Muscle of arm (tissue), 12 donors: ENCODE results near the gene SPO11. TPM values are rescaled to one million over a fixed set of nuclear protein-coding genes. Genes with fewer than 3 reads are reported as not detected.
A peak's percentile ranks its signal among the peaks of the same experiment; 100 is the strongest.

Experiments used
- DNase-seq: peaks from one replicate; pipeline ENCODE4 v3.0.0-alpha.2; 2013
- polyA plus RNA-seq, 12 donors: library from polyadenylated mRNA; unstranded; fragments of 120-200 nt; gene quantifications; one replicate each; pipeline ENCODE4 v1.2.1, GENCODE V29; 2013; ENCODE audit not compliant: insufficient read length in 12 of 12

SPO11 gene
- polyA plus RNA-seq, 12 donors, result not detected

DNA sequence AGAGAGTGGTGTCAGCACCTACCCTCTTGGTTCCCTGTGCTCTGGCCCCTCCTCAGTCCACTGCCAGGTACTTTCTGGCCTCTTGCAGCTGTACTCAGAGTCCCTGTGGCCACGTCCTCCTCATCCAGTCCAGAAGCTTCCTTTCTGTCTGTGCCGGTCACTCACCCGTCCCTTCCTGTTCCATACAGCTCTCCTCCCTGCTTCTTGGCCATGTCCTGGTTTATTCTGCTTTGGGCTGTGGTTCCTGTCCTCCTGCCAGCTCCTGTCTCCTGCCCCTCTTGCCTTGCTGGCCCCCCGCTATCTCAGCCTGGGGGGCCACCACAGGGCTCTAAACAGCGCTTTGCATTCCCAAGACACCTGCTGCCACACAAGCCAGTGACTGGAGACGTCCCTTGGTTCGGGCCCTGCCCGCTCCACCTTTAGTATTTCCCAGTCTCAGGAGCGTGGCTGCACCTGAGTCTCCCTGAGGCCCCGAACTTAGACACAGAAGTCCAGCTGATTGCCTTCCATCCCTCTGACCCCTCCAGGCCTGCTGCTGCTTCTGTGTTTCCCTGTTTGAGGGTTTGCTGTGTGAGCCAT is 46.1 kb downstream of the SPO11 start:
- DNase-seq, result no peak

DNA sequence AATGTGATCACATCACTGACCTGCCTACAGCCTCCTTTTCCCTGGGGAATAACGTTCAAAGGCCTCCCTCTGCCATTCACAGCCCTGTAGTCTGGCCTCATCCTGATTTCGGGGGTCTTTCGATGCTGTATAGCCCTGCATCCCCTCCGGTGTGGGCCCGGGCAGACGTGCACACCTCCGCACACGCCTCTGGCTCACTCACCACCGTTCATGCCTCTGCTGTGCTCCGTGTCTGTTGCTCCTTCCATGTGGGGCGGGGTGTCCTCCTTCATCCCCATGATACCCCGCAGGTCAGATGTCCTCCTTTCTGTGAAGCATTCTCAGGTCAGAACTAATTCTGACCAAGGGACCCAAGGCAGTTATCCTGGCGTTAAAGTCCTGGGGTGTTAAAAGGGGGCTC is 47.7 kb downstream of the SPO11 start:
- no peak for DNase-seq

DNA sequence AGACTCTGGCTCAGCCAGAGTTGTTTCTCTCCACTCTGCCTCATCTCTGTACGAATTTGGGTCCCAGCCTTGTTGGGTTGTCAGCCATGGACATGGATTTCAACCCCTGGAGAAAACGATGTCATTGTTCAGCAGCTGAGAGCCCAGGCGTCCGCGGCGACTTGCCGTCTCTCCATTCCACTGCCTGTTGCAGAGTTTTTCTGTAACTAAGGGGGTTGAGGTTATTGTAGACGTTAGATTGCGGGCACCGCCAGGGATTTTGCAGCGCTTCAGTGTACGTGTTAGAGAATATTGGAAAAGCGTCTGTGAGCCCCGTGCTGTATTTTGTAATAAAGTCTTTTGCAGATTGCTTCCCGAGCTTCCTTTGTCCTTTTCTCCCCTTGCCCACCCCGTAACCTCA is 48.5 kb downstream of the SPO11 start:
- DNase-seq, result no peak

DNA sequence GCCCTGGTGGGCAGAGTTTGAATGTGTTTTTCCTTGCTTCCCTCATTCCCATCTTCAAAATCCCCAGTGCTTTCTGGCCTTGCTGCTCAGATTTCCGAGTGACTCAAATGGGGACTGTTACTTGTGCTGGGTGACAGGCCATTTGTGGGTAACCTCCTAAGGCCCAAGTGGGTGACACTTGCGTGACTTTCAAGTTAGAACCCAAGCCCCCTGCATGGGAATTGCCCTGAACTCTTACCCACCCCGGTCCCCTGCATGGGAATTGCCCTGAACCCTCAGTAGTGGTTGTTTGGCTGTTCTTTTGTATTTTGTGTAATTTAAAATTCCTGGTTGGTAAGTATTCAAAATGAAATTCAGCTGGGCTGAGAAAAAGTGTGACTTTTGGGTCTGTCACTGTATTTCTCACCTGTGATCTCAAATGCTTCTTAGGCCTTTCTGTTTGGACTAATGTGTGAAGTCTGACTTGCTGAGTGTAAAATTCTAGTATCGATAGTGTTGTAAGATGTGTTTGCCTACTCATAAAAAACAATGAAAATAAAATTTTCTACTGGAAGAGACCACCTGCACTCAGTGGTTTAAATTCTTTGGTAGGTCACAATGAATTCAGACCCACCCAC is 49.2 kb downstream of the SPO11 start:
- no peak for DNase-seq

DNA sequence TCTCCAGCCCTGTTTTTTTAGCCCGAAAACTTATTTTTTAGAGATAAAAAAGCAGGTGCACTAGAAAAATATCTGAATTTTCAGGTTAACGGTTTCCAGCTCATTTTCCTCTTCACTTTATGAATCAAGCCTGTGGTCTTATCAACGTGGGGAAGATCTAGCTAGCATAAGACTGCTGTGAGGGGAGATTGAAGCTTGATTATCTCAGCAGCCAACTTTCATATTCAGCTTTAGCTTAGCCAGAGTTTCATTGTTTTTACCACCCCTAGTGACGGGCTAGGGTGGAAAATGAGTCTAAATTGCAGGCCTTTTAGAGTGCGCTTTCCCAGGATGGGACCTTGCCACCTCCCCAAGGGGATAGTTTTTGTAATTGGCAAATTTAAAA is 49.7 kb downstream of the SPO11 start:
- no peak for DNase-seq

DNA sequence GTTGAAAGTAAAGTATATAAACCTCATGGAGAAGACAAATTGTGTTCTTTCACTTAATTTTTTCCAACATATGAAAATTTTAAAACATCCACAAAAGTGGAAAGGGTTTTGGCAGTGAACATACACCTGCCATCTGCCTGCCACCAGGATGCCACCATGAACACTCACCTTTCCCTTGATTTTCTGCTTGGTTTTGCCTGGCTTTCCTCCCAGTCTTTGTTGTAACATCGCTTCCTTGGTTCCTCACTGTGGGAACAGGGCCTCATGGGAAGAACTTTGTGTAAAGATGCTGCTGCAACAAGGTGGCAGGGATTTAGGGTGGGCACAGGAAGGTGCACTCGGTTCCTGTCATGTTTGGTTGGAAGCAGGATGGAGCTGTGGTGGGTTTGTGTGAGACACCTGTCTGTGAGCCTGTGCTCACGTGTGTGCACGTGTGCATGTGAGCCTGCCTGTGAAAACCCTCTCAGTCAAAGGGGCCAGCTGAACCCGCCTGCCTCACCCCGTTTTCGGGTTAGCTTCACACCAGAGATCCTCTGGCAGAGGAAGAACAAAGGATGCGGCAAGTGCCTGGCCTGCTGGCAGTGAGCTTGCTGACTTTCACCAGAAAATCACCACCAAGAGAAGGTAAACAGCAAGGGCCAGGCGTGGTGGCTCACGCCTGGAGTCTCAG is 50.6 kb downstream of the SPO11 start:
- DNase-seq, result no peak

DNA sequence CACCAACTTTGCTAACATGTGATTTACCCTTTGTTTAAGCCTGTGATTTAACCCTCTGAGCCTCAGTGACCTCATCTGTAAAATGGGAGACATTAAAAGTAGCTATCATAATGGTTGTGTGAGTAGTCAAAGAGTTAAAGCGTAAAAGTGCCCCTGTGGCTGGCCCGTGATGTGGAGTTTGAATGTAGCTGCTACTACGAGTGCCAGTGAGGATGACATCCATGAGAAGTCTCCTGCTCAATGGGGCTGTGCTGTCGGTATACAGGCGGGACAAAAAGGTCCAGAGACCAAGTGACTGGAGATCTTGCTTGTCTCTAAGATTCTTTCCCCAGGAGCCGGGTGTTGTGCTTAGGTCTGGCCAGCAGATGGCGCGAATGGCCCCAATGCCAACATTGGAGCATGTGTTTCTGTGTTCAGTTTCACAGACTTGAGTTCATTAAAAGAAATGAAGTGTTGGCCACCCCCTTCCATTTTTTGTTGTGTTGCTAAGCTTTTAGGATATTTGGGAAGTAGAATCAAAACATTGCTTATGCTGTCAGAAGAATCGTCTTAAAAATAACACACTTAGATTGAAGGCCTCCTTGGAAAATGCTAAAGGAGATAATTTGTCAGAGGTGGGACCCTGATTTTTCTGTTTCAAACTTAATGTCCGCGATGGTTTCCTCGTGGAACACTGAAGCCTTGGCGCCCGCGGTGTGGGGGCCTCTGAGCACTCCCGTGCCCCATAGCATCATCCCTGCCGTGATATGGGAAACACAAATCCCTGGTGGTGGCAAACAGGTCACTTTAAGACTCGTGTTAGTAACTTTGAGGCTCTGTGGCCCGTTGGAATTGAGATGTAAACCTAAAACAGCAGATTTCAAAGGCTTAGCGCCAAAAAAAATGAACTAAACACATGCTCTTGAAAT is 52.2 kb downstream of the SPO11 start:
- peak; percentile 82 for DNase-seq

DNA sequence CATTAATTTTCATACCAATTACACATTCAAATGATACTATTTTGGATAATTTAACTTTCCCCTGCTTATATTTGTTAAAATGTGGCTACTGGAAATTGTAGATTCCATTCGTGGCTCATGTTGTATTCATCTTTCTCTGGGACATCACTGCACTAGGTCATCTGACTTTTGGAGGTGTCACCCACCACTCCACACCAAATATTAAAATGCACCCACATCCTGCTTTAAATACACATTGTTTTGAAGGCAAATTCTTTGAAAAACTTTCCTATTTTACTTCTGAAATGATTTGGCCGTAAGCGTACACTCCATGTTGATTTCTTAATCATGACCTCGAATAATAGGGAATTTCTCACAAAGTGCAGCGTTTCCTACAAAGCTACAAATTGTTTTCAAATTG is 52.9 kb downstream of the SPO11 start:
- DNase-seq, result no peak

DNA sequence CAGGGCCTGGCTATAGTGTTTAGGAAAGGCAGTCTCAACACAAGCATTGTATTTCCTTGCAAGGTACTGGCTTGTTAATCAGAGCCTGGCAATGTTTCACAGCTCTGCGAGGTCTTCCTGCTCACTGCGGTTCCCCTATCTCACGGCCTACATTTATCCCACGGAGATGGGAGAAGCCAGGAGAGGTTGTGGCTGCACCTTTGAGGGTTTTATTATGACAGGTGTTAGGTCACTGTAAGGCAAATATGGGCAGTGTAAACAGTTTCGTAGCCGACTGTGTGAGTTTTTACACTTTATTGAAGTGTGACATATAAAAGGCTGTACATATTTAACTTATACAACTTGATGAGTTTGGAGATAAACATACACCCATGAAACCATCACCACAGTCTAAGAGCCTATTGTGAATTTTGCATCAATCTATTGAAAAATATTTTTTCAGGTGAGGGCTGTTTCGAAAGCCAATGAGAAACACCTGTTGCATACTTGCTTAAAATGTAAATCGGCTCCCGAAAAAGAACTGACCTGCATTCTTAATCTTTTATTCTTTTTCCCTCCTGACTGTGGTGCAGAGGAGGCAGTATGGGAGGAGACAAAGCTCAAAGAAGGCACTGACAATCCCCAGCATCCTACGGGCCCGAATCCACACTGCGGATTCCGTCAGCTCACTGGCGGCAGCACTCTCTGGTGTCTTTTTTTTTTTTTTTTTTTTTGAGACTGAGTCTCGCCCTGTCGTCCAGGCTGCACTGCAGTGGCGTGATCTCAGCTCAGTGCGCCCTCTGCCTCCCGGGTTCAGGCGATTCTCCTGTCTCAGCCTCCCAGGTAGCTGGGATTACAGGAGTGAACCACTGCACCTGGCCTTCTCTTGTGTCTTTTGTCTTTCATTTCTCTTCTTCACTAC is 54.1 kb downstream of the SPO11 start:
- DNase-seq, result no peak

DNA sequence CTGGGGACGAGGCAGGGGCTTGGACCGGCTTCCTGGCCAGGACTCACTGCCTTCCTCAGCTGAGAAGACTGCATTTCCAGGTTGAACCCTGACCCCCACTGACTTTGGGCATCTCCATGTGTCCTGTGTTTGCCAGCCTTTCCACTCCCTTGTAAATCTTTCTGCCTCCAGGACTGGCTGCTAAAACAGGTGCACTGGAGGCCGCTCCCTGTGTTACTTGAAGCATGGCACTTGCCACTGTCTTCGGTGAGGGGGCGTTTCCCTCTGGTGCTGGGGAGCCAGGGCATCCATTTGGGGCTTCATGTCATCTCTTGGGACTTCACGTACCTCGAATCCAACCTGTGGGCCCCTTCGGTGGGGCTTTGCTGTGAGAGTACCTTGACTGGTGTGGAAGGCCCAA is 54.9 kb downstream of the SPO11 start:
- no peak for DNase-seq

DNA sequence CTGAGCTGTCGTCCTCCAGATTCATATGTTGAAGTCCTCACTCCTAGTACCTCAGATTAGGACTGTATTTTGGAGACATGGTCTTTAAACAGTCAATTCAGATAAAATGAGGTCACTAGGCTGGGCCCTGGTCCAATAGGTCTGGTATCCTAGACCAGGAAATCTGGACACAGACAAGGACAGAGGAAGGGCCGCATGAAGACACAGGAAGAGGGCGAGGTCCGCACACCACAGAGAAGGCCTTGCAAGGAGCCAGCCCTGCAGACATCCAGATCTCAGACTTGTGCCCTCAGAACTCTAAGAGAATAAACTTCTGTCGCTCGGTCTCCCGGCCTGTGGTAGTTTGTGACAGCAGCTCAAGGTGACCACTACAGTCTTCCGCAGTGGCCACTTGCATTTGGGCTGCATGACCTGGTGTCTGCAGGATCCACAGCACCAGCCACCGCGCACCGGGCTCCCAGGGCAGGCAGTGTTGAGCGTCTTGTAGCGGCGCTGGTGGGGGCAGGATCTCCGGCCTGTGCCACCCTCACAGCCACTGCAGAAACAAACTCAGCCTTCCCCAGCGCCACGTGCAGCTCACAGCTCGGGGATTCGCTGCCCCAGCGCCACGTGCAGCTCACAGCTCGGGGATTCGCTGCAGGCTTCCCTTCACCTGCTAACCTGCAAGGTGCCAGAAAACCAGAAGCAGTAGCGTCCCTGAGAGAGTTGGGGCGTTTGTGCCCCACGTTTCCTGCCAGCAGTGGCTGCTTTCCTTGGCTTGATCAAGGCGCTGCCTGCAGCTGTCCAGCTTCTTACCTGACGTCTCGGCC is 55.6 kb downstream of the SPO11 start:
- no peak for DNase-seq

DNA sequence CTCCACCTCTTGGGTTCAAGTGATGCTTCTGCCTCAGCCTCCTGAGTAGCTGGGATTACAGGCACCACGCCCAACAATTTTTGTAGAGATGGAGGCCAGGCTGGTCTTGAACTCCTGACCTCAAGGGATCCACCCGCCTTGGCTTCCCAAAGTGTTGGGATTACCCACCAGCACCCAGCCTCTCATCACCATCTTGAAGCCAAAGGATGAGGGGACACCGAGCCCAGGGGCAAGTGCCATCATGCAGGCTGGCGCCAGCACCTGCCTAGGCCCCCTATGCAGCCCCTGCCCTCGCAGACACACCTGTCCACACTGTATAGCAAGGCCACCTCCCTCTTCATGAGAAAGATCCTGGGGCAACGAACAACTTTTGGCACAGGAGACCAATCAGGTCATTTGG is 56.3 kb downstream of the SPO11 start:
- DNase-seq, result no peak

DNA sequence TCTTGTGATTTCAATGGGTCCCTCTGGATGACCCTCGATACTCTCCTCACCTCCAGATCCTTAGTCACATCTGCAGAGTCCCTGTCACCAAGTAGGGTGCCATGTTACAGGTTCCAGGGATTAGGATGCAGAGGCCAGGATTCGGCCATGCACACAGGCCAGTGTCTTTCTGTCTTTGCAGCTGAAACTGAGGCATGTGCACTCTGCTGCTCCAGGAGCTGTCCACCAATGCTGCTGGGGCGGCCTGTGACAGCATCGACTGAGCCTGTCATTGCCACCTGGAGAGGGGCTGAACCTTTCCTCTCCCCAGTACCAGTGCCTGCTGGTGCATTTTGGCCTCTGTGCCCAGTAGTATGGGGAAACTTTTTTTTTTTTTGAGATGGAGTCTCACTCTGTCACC is 57.2 kb downstream of the SPO11 start:
- no peak for DNase-seq

DNA sequence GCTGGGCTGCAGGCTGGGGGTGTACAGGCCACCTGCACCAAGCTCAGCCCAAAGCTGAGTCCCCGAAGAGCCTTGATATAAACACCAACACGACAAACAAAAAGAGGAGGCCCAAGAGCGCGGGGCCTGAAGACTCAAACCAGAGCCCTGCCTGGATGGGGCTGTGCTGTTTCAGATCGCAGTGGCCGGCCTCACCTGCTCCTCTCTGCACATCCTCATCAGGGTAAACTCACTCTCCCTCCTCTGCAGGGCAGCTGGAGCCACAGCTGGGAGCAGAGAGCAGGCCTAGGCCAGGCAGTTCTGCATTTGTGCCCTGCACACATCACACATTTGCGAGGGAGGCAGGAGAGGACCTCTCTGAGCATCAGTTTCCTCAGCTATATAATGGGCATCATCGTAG is 57.9 kb downstream of the SPO11 start:
- DNase-seq, result no peak

DNA sequence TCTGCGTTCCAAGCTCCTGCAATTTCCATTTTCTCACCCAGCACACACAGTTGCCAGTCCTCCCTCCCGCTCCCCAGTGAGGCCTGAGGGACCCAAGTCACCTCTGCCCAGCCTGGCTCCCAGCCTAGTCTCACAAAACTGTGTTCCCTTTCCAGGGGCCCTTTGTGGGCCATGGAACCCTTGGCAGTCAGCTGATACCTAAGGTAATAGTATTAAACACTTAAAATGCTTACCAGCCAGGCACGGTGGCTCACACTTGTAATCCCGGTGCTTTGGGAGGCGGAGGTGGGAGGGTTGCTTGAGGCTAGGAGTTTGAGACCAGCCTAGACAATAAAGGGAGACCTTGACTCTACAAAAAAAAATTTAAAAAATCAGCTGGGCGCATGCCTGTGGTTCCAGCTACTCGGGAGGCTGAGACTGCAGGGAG is 58.4 kb downstream of the SPO11 start:
- no peak for DNase-seq

DNA sequence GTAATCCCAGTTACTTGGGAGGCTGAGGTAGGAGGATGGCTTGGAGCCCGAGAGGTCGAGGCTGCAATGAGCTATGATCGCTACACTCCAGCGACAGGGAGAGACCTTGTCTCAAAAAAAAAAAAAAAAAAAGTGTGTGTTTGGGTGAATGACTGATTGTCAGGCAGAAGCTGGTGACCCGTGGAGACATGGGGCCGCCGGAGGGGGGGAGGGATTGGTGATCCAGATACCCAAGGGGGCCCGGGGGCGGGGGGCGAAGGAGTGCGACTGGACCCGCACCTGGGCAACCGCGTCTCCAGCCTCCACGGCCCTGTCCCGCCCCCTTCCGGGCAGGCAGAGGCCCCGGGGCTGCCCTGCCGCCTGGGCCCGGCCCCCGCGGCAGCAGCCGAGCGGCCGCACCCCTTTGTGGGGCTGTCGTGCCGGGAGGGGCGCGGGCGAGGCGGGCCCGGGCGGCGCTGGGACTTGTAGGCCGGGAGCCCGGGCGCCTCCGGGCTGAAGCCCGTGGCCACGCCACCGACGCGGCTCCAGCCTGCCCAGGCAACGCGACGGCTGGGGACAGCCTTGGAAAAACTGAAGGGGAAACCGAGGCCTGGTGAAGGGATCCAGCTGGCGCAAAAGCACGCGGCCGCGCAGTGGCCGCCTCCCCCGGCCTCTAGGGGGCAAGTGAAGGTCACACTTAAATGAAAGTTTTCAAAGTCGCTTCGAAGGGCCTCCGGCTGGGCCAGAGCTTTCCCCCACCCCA is 59.5 kb downstream of the SPO11 start:
- DNase-seq, result peak; percentile 48

DNA sequence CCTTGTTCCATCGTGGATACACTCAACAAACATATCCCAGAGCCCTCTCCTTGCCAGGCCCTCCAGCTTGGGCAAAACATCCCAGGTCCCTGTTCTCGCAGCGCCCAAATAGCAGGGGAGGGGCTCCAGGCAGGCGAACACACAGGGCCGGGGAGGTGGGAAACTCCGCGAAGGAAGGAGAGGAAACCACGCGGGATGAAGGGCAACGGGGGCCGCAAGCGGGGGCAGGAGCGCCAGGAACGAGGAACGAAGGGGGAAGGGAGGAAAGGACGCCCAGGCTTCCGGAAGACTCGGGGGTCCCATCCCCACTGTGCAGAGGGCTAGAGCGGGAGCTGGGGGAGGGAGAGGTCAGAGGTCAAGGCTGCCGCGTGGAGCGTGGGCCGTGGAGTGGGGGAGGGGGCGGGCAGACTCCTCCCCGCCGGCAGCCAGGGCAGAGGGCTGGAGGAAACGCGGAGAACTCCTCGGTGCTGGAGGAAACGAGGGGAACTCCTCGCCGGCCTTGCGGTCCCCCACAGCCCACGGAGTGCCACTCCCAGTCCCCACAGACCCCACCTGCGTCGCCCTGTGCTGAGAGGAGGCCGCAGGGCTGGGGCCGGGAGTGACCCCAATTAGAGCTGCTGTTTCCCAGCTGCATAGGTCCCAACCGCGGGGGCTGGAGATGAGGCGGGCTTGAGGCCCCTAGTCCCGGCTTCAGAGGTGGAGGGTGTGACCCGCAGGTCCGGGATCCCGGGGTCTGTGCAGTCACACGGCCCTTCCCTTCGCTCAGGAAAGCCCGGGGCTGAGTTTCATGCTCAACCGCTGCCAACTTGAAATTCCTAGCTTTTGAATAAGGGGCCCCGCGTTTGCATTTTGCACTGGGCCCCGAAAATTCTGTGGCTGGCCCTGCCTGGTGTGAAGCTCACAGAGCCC is 60.3 kb downstream of the SPO11 start:
- DNase-seq, result no peak

DNA sequence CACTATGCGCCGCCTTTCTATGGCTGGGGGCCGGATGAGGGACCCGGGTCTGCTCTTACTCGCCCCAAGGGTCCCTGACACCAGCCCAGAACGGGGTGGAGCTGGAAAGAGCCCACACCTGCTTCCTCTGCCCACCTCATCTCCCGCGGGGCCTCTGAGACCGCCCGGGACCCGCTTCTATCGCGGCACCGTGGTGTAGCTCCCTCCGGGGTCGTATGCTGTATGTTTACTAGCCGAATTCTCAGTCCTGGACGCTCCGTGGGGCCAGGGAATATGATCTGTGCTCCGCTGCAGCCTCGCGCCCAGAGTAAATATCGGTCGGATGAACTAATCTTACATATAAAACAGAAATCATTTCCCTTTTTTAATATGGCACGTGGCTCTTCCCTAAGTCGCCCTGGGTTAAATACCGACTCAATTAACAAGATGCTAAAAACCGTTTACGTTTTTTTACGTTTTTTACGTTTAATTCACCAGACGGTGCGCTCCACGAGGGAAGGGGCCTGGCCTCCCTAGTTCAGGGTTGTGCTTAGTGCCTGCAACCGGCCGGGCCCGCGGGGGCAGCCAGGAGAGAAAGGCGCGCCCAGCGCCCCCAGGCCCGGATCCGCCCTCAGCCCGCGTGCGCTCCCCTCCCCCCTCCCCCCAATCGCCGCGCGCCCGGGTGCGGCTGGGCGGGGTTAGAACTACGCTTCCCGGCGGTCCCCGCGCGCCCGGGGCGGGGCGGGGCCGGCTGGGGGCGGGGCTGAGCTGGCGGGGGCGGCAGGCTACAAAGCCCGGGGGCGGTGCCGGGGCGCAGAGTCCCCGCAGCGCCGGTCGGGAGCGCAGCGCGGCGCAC is 61.2 kb downstream of the SPO11 start, which contains the start of gene RBM38:
Gene RBM38 (plus strand): TSS at position 793 of the 835 bp plus-strand sequence. CDS start 186 bp downstream, outside the sequence.
- DNase-seq, result no peak
